ENCODE data around the gene LMTK2.

The LMTK2 gene

DNA sequence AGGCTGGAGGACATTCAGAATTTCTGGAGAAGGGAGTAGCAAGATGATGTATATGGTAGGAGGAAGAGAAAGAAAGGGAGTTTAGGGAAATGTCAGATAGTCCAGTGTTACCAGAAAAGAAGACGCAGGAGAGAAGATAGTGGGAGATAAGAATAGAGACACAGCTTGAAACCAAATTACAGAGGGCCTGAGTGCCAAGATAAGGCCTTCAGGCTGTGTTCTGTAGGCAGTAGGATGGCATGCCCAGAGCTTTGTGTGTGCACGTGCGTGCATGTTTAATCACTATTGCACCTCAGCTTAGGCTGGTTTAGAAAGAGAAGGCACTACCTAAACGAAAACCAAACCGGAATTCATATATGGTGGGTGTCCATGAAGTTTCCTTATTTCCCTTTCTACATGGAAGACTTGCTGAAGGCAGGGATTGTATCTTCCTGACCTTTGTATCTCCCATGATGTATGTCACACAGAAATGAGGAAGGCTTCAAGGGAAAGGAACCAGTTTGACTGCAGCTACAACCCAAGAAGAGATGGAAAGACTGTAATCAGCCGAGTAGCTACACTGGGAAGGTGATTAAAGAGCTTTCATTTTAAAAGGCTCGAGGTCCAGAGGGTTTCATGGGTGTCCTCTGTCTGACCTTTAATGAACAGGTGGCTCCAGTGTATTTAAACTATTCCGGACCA is 68.7 kb downstream of the LMTK2 start:
- no peak for DNase-seq (ENCODE audit: low spot score)

DNA sequence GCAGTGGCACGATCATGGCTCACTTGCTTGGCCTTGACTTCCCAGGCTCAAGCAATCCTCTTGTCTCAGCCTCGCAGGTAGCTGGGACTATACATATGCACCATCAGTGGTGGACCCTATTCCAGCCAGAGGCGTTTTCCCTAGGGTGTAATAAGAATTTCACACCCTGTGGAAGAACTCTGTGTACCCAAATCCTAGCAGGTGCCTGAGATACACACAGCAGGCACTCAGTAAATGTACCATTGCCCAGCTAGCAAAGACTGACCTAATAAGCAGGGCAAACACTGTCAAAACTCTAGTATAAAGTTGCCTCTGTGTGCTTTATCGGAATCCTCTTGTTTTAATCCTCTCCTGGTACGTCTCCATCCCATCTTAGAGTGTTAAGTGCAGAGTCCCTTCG is 70.9 kb downstream of the LMTK2 start:
- DNase-seq (ENCODE audit: low spot score), result no peak

DNA sequence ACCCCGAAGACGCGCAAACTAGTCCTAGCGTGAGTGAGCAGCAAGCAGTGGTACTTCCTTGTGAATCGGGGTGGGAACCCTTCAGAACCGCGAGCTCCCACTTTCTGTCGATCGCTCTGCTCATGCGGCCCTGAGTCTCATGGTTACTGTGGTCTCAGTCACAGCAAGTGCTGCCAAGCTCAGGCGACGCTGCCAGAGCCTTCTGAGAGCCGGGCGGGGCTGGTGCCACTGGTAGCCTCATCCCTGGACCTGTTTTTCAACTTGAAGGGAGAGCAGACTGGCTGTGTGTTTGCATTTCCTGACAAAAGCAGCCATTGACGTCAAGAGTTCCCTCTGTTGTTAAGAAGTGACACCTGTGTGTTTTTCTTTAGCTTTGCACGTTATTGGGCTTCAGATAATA is 71.7 kb downstream of the LMTK2 start:
- no peak for DNase-seq (ENCODE audit: low spot score)

DNA sequence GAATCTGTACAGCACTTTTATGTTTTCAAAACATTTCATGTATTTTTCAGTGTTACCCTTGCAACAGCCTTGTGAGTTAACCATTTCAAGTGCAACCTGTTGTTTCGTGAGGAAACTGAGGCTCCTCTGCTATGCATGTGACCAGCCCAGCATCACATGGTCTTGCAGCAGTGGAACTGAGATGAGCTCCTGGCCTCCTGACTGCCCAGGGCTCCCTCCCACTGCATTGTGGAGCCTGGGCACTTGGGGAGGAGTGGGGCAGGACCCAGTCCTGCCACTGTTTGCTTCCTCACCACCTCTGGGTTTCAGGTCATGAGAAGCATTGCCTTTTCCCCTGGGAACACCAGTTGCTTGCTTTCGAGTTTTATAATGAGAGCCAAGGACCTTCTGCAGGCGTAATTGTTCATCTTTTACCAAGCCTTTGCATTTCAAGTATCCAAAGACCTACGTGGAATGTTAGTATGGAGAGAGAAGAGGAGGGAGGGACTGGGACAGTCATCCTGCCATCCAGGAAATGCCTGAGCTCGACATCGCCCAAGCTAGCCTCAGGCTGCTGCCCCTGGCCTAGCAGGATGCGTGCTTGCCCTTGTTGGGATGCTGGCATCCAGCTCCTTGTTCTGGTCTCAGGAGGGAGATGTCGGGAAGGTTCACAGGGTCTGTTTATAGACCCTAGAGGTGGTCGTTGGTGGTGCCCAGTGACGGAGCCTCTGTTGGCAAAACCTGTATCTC is 72.3 kb downstream of the LMTK2 start:
- no peak for DNase-seq (ENCODE audit: low spot score)

DNA sequence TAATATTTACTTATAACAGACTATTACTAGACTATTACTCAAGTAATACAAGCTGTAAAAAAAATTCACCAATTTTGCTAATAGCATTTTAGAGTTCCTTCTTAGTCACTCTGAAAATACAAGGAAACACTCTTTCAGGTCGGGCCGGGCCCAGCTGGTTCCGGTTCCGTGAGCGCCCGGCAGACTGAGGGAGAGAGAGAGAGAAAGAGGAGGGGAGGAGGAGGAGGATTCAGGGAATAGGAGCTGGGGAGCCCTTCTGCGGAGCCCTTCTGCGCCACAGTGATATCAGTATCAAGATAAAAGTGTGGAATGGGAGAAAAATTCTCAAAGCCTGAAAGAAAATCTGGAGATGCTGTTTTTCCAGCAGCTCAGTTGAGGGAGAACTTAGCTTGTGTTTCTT is 74.1 kb downstream of the LMTK2 start:
- DNase-seq (ENCODE audit: low spot score), result no peak

DNA sequence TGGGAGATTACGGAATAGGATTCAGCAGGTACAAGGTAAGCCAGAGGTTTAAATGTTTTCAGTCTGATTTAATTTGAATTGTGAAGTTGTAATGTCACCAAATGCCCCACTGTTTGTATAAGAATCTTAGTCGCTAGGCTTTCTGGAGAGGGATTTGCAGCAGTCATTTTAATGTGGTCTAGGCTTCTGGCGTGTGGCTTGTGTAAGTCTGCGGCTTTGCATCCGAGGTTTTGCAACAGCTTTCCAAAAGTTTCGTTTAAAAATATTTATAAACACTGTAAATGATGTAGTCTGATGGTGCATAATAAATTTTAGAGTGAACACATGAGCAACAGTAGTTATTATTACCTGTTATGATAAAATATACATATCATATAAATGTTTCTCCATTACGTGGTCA is 78.4 kb downstream of the LMTK2 start:
- DNase-seq (ENCODE audit: low spot score), result no peak

DNA sequence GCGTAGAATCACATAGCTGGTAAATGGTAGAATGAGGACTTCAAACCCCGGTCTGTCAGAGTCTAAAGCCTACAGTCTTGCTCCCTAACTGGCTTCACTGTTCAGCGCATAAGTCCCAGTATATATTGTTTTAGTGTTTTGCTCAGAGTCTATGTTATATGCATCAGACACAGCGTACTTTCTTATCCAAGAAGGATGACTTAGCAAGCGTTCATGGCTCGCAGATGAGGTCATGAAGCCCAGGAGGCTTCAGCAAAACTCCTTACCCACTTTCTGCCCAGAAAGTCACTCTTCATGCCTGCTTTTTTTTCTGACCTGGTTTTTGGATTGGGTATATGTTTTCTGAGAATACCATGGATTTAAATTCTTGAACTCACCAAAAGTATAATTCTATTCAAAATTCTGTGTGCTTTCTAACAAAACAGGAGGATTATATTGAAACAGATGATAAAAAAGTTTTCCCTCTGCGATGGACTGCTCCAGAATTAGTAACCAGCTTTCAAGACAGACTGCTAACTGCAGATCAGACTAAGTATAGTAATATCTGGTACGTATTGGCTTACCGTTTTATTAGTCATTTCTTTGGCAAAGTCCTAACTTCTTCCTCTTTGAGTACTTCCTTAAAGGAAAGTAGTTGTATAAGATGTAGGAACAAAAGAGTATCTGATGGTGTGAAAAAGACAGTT is 79.9 kb downstream of the LMTK2 start:
- no peak for DNase-seq (ENCODE audit: low spot score)

DNA sequence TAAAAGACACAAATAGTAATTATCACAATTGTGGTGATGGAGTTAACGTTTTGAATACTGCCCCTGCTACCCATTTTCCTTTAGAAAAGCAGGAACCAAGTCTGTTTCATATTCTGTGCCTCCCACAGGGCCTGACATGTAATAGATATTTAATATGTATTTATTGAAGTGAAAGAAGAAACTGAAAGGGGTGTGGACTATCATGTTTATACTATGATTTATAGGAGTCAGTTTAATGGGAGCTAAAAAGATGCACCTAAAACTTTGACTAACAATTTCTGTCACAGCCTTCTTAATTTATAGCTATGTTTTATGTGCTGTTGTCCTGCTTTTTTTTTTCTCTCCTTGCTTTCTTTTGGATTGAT is 80.5 kb downstream of the LMTK2 start:
- DNase-seq (ENCODE audit: low spot score), result no peak

DNA sequence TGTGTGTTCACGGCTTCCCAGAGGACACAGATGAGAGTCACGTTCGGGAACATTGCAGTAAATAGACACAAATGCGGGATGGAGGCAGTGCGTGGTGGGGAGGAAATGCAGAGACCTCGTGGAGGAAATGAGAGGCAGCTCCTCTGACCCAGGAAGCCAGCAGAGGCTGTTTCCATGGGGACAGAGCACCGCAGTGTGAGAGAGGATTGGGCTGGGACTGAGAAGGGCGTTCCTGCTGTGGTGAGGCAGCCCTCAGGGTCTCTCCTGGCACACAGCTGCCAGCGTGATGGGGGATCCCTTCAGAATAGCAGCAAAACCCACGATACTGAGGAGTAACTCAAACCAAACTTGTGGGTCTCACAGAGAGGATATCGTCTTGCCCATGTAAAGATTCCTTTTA is 82.9 kb downstream of the LMTK2 start:
- no peak for DNase-seq (ENCODE audit: low spot score)

DNA sequence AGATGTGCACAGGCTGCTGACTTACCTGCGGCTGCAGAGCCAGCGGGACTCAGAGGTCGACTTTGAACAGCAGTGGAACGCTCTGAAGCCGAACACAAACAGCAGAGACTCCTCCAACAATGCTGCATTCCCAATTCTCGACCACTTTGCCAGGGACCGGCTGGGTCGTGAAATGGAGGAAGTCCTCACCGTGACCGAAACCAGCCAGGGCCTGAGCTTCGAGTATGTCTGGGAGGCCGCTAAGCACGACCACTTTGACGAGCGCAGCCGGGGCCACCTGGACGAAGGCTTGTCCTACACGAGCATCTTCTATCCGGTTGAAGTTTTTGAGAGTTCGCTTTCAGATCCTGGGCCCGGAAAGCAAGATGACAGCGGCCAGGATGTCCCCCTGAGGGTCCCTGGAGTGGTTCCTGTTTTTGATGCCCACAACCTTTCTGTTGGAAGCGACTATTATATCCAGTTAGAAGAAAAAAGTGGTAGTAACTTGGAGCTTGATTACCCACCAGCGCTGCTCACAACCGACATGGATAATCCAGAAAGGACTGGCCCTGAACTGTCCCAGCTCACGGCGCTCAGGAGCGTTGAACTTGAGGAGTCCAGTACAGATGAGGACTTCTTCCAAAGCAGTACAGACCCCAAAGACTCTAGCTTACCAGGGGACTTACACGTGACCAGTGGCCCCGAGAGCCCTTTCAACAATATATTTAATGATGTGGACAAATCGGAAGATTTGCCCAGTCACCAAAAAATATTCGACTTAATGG is 85.2 kb downstream of the LMTK2 start:
- no peak for DNase-seq (ENCODE audit: low spot score)

DNA sequence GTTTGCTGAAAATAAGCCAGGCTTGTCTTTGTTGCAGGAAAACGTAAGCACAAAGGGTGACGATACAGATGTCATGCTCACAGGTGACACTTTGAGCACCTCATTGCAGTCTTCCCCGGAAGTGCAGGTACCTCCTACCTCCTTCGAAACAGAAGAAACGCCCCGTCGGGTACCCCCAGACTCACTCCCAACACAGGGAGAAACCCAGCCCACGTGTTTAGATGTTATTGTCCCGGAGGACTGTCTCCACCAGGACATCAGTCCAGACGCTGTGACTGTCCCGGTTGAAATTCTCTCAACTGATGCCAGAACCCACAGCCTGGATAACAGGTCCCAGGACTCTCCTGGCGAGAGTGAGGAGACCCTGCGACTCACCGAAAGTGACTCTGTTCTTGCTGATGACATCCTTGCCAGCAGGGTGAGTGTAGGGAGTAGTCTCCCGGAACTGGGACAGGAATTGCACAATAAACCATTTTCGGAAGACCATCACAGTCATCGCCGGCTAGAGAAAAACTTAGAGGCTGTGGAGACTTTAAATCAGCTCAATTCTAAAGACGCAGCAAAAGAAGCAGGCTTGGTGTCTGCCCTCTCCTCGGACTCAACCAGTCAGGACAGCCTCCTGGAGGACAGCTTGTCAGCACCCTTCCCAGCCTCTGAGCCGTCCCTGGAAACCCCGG is 86.3 kb downstream of the LMTK2 start:
- DNase-seq (ENCODE audit: low spot score), result no peak

DNA sequence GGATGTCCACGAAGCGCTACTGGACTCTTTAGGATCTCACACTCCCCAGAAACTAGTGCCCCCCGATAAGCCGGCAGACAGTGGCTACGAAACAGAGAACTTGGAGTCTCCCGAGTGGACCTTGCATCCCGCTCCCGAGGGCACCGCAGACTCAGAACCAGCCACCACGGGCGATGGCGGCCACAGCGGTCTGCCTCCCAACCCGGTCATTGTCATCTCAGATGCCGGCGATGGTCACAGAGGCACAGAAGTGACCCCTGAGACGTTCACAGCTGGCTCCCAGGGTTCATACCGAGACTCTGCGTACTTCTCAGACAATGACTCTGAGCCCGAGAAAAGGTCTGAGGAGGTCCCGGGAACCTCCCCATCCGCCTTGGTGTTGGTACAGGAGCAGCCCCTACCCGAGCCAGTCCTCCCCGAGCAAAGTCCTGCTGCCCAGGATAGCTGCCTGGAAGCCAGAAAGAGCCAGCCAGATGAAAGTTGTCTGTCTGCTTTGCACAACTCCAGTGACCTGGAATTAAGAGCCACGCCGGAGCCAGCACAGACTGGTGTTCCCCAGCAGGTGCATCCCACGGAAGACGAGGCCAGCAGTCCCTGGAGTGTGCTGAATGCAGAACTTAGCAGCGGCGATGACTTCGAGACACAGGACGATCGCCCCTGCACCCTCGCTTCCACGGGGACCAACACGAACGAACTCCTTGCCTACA is 87.0 kb downstream of the LMTK2 start:
- DNase-seq (ENCODE audit: low spot score), result no peak

DNA sequence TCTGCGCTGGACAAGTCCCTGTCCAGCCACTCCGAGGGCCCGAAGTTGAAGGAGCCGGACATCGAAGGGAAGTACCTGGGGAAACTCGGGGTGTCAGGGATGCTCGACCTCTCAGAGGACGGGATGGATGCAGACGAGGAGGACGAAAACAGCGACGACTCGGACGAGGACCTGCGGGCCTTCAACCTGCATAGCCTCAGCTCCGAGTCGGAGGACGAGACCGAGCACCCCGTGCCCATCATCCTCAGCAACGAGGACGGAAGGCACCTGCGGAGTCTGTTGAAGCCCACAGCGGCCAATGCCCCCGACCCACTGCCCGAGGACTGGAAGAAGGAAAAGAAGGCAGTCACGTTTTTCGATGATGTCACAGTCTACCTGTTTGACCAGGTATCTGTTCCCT is 87.5 kb downstream of the LMTK2 start:
- no peak for DNase-seq (ENCODE audit: low spot score)

DNA sequence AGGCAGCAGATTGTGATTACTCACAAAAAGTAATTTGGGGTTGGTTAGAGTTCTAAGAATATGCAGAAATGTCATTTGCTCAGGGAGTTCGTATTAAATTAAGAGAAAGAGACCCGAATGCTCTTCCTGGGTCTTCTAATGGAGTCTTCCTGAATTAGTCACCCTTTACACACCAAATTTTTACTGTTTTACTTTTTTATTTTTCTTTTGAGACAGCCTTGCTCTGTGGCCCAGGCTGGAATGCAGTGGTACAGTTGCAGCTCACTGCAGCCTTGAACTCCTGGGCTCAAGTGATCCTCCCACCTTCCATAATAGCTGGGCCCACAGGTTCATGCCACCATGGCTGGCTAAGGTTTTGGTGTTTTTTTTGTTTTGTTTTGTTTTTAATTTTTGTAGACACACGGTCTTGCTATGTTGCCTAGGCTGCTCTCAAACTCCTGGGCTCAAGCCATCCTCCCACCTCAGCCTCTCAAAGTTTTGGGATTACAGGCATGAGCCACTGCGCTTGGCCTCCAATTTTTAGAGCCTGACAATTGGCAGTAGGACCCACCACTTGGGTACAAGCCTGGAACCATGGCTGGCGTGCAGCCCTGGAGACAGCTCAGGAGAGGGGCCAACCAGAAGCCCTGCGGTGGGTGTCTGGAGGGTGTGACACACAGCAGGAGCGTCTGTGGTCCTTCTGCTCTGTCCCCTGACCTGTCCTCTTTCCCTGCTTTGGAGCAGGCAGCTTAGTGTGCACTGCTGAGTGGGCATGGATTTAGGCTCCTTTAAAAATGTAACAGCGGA is 88.2 kb downstream of the LMTK2 start:
- DNase-seq (ENCODE audit: low spot score), result no peak

DNA sequence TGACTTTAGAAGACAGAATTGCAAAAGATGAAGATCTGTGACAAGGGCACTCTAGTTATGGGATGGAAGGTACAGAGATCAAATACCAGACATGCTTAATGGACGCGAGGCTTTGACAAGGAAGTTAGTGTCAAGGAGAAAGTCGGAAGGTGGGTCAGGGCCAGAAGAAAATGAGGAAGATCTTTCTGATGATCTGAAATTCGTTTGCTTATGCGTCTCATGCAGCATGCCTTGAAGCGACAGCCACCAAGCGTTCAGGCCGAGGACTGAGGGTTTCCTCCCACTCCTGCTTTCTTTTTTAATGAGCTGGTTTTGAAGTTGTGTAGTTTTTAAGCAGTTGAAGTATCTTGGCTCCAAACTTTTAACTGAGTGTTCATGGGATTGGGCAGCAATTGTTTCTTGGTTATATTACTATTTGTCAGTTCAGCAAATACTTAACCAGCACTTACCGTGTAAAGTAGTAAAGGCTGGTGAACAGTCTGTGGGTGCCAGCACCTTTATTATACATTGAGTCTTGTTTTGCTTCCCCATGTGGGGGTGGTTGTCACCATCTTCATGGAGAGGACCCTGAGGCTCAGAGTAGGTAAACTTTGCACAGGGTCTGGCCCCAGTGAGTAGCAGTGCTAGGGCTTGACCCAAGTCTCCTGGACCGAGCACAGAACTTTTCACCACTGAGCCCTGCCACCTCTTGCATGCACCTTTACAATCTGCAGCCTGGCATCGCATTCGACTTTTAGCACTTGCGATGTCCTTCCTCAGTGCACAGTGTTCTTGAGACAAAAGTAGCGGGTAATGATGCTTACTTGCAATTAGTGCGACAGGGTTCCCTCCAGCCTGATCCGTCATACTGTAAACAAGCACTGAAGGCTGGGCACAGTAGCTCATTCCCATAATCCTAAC is 90.3 kb downstream of the LMTK2 start:
- no peak for DNase-seq (ENCODE audit: low spot score)

DNA sequence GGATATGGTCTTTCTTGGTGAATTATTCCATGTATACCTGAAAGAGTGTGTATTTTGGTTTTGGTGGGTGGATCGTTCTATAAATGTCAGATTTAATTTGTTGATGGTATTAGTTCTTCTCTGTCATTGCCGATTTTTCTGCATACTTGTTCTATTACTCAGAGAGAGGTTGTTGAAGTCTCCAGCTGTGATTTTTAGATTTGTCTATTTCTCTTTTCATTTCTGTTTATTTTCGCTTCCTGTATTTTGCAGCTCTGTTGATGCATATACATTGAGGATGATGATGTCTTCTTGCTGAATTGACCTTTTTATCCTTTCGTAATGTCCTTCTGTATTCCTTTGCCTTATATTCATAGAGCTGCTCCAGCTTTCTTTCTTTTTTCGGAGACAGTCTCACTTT is 92.5 kb downstream of the LMTK2 start:
- DNase-seq (ENCODE audit: low spot score), result no peak

DNA sequence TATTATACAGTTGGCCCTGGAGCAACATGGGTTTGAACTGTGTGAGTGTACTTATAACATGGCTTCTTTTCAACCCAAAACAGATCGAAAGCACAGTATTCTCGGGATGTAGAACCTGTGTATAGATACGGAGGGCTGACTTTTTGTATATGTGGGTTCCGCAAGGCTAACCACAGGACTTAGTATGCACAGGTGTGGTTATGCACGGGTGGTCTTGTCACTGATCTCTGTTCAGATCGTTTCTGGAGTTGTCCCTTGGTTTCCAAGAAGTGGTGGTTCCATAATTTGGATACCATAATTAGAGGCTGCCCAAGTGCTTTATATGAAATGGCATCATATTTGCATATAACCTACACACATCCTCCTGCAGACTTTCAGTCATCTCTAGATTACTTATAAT is 93.7 kb downstream of the LMTK2 start:
- DNase-seq (ENCODE audit: low spot score), result no peak

DNA sequence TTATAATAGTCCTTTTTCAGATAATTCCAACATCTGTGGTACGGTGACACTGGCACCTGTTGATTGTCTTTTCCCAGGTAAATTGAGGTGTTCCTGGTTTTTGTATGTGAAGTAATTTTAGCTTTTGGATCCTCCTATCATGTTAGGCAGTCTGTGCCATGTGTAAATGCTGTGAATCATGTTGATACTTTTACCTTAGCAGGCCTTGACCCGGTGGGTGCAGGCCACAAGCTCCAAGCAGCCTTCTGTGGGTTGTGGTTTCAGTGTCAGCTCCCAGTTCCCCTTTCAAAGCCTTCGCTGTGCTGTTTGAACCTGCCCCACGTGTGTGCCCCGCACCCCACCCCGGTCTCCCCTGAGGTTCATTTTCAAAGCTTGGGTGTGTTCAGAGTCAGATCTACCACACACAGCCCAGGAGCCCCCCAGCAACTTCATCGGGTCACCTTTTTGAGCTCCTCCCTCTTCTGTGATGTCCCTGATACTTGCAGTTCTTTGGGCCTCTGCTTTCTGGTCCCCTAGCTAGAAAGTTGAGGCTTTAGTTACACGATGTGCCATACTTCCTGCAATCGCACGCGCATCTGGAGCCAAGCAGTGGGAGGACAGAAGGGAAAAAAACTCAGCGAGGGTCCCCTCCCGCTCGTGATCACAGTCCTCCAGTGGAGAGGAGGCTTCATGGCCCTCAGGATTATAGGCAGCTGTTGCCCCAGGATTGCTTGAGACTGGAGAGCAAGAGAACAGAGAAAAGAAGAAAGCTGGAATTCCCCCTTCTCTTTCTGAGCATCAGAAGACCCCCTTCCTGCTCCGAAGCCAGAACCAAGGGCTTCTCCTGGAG is 95.9 kb downstream of the LMTK2 start:
- no peak for DNase-seq (ENCODE audit: low spot score)

All from COLO829 (cell line).